ENCODE results near the gene CPS1. TPM values are rescaled to one million over a fixed set of nuclear protein-coding genes. Genes with fewer than 3 reads are reported as not detected.

The CPS1 gene
- total RNA-seq, 1 experiment from 2014 or later = 14.2 TPM

GRCh38 chr2:210544007-210544590, 12.3 kb upstream of the CPS1 start:
- Histone ChIP-seq H3K79me1 (ENCODE audit: insufficient read depth, low read depth, low read length, poor library complexity, severe bottlenecking) (no peaks in the 10 kb centered on the region), H3K14ac (ENCODE audit: insufficient read depth, low read length) (no peak overlapping the region), H3K9me3 (ENCODE audit: control insufficient read depth, low read depth, low read length) (no peaks in the 10 kb centered on the region), H4K20me1 (ENCODE audit: control insufficient read depth, insufficient read depth, insufficient read length) (no peaks in the 10 kb centered on the region), H3K56ac (ENCODE audit: insufficient read length, low read depth, low read length) (no peak overlapping the region), H3K23ac (ENCODE audit: insufficient read length, low read depth, low read length) (no peak overlapping the region), H2BK15ac (ENCODE audit: low read depth, low read length) (no peak overlapping the region), H2AFZ (ENCODE audit: low read length) (no peak overlapping the region), H4K5ac (ENCODE audit: insufficient read length, low read depth, low read length) (no peak overlapping the region), H3K4me1 (ENCODE audit: insufficient read depth, low read length) (peaks cover 4% of the 10 kb centered on the region; the same call in 1 of the 2 replicates), H3K4ac (ENCODE audit: low read depth, low read length) (no peak overlapping the region), H3K18ac (ENCODE audit: insufficient read length, low read depth, low read length) (no peak overlapping the region), H2BK20ac (ENCODE audit: low read depth, low read length, poor library complexity, severe bottlenecking) (no peak overlapping the region), H3K27me3 (ENCODE audit: insufficient read depth, low read length) (no peaks in the 10 kb centered on the region), H2BK12ac (ENCODE audit: insufficient read length, low read depth, low read length) (no peak overlapping the region), H3T11ph (ENCODE audit: low read length) (no peak overlapping the region), H3K79me2 (ENCODE audit: insufficient read depth, low read length) (no peaks in the 10 kb centered on the region), H3K9ac (ENCODE audit: extremely low read depth, insufficient read length, low read length) (no peak overlapping the region), H2BK120ac (ENCODE audit: low read depth, low read length, poor library complexity, severe bottlenecking) (no peak overlapping the region), H3K4me2 (ENCODE audit: insufficient read depth, insufficient read length, low read length) (no peak overlapping the region), H4K8ac (replicated peaks; ENCODE audit: insufficient read length, low read depth, low read length) (no peak overlapping the region), H3K23me2 (ENCODE audit: insufficient read length, low read depth, low read length, poor library complexity, severe bottlenecking) (no peaks in the 10 kb centered on the region), H2AK5ac (ENCODE audit: insufficient read length, low read length) (no peak overlapping the region), H3K27ac (ENCODE audit: insufficient read length, low read depth, low read length) (no peak overlapping the region), H4K91ac (ENCODE audit: insufficient read length, low read depth, low read length) (no peak overlapping the region), H2BK5ac (ENCODE audit: insufficient read length, low read length) (no peak overlapping the region)
- H3K4me1 Mint-ChIP-seq = peaks cover 30 to 40% of the 10 kb centered on the region in 2 experiments
- H3K36me3 Mint-ChIP-seq (ENCODE audit: insufficient read depth in 1 of 3, low read depth in 3 of 3) = no peaks in the 10 kb centered on the region
- no peak for DNase-seq
- H3K9me3 Mint-ChIP-seq = no peaks in the 10 kb centered on the region
- H3K4me3 Mint-ChIP-seq = no peak overlapping the region
- no peak for TF ChIP-seq CTCF (conservative IDR thresholded peaks at IDR 0.05)
- H3K27me3 Mint-ChIP-seq (ENCODE audit: low read depth) = no peaks in the 10 kb centered on the region
- no peak overlapping the region; a peak in 1 of 7 replicates for H3K27ac Mint-ChIP-seq
- WGBS (ENCODE audit: extremely low coverage, insufficient read length, low lambda C conversion rate) = no CpG with 5 or more reads among the region's 3 CpGs

Data from H9 (cell line).